SK-N-SH (cell line): ENCODE measurements around the gene TMEM127. TPM values are rescaled to one million over a fixed set of nuclear protein-coding genes. Genes with fewer than 3 reads are reported as not detected.

Experiments
- CTCF ChIA-PET: fragments of 300-600, 350-600 bp; formaldehyde crosslinking; extraction: SDS; loops from one replicate; lab custom pipeline; 2021; lab: Yijun Ruan, JAX
- POLR2A ChIA-PET: fragments of 350-600 bp; sonication (Branson Sonifier 250); formaldehyde crosslinking; extraction: SDS; loops from one replicate; lab custom pipeline; 2020; ENCODE audit warnings: antibody characterized with exemption, inconsistent platforms; lab: Yijun Ruan, JAX
- DNase-seq: peaks from one replicate; pipeline ENCODE4 v3.0.0; 2012
- H2AFZ ChIP-seq: fragments of 200-600 bp; sonication (generic); 2 replicates; pipeline ENCODE4 v1.8.1; 2016; ENCODE audit warnings: antibody characterized with exemption, mild to moderate bottlenecking, low read depth
- H3F3A ChIP-seq: fragments of 200-600 bp; sonication (generic); replicated peaks from 2 replicates; pipeline ENCODE3; 2016; ENCODE audit warnings: antibody characterized with exemption, mild to moderate bottlenecking; ENCODE audit not compliant: insufficient read depth
- H3K27ac ChIP-seq, 2 experiments: fragments of 200-500 bp in 1 of 2; fragments of 200-600 bp in 1 of 2; sonication (Bioruptor generic) in 1 of 2; sonication (generic), shearing (Covaris generic) in 1 of 2; 2 replicates each; pipeline versions ENCODE4 v1.5.1 to v1.6.1; 2014 to 2016; ENCODE audit warnings: low read depth in 2 of 2, inconsistent platforms in 1 of 2, low read length in 1 of 2, mild to moderate bottlenecking in 1 of 2, mixed read lengths in 1 of 2
- H3K27me3 ChIP-seq: fragments of 200-600 bp; sonication (generic), shearing (Covaris generic); 2 replicates; pipeline ENCODE4 v1.6.1; 2016; ENCODE audit warnings: mixed run types; ENCODE audit not compliant: insufficient read depth
- H3K36me3 ChIP-seq, 2 experiments: fragments of 200-500 bp in 1 of 2; fragments of 200-600 bp in 1 of 2; sonication (Bioruptor generic) in 1 of 2; sonication (generic) in 1 of 2; replicated peaks in 1 of 2; 2 replicates each; pipeline versions ENCODE3 to v1.5.1; 2014 to 2016; ENCODE audit warnings: low read length in 1 of 2, mild to moderate bottlenecking in 1 of 2; ENCODE audit not compliant: insufficient read depth in 2 of 2, control insufficient read depth in 1 of 2
- H3K4me1 ChIP-seq, 2 experiments: fragments of 200-500 bp in 1 of 2; fragments of 200-600 bp in 1 of 2; sonication (Bioruptor generic) in 1 of 2; sonication (generic), shearing (Covaris generic) in 1 of 2; 2 replicates each; pipeline versions ENCODE4 v1.5.1 to v1.6.1; 2014 to 2016; ENCODE audit warnings: low read depth in 1 of 2, low read length in 1 of 2, mixed run types in 1 of 2; ENCODE audit not compliant: insufficient read depth in 2 of 2, control insufficient read depth in 1 of 2
- H3K4me2 ChIP-seq: fragments of 200-600 bp; sonication (generic), shearing (Covaris generic); 2 replicates; pipeline ENCODE4 v1.6.1; 2017; ENCODE audit warnings: mixed run types
- H3K4me3 ChIP-seq, 2 experiments: fragments of 200-500 bp in 1 of 2; fragments of 200-600 bp in 1 of 2; sonication (Bioruptor generic) in 1 of 2; sonication (generic), shearing (Covaris generic) in 1 of 2; 2 replicates each; pipeline versions ENCODE4 v1.5.1 to v1.8.1; 2014 to 2016; ENCODE audit warnings: low read depth in 2 of 2, inconsistent platforms in 1 of 2, low read length in 1 of 2, mild to moderate bottlenecking in 1 of 2, mixed read lengths in 1 of 2, moderate library complexity in 1 of 2
- H3K79me2 ChIP-seq: fragments of 200-600 bp; sonication (generic); 2 replicates; pipeline ENCODE4 v1.8.1; 2017; ENCODE audit warnings: mild to moderate bottlenecking; ENCODE audit not compliant: insufficient read depth
- H3K9ac ChIP-seq: fragments of 200-600 bp; sonication (generic); 2 replicates; pipeline ENCODE4 v1.6.1; 2017; ENCODE audit warnings: mixed run types
- H3K9me2 ChIP-seq: fragments of 200-600 bp; sonication (generic); 2 replicates; pipeline ENCODE4 v1.6.1; 2017; ENCODE audit warnings: mixed run types
- H3K9me3 ChIP-seq: fragments of 200-600 bp; sonication (generic); 2 replicates; pipeline ENCODE4 v1.6.1; 2017; ENCODE audit warnings: mixed run types, mild to moderate bottlenecking, moderate library complexity
- H4K20me1 ChIP-seq: fragments of 200-600 bp; sonication (generic); 2 replicates; pipeline ENCODE4 v1.6.1; 2017; ENCODE audit warnings: mild to moderate bottlenecking, mixed run types; ENCODE audit not compliant: insufficient read depth
- EP300 ChIP-seq, 2 experiments: IDR thresholded peaks; 2 replicates each; pipeline versions ENCODE4 v1.4.0 to v1.6.1; 2012; ENCODE audit warnings: borderline replicate concordance in 1 of 2, low read depth in 1 of 2, low read length in 1 of 2
- FOSL2 ChIP-seq: IDR thresholded peaks from 2 replicates; pipeline ENCODE4 v1.4.0; 2012; ENCODE audit warnings: low read depth, mild to moderate bottlenecking, moderate library complexity, borderline replicate concordance
- FOXM1 ChIP-seq: IDR thresholded peaks from 2 replicates; pipeline ENCODE4 v1.4.0; 2012; ENCODE audit warnings: low read depth, mild to moderate bottlenecking
- MEF2A ChIP-seq: IDR thresholded peaks from 2 replicates; pipeline ENCODE4 v1.4.0; 2012; ENCODE audit warnings: low read depth, borderline replicate concordance
- NRF1 ChIP-seq: IDR thresholded peaks from 2 replicates; pipeline ENCODE4 v1.6.1; 2012; ENCODE audit warnings: low read depth, mild to moderate bottlenecking, low read length
- POLR2AphosphoS5 ChIP-seq: IDR thresholded peaks from 2 replicates; pipeline ENCODE4 v1.6.1; 2012; ENCODE audit warnings: low read depth, low read length
- RCOR1 ChIP-seq: fragments of 150-350 bp; IDR thresholded peaks from 2 replicates; pipeline ENCODE4 v1.6.1; 2017; ENCODE audit warnings: antibody characterized with exemption, low read length
- RXRA ChIP-seq: IDR thresholded peaks from 2 replicates; pipeline ENCODE4 v1.4.0; 2012; ENCODE audit warnings: low read depth, mild to moderate bottlenecking, borderline replicate concordance
- SIN3A ChIP-seq: IDR thresholded peaks from 2 replicates; pipeline ENCODE4 v1.6.1; 2012; ENCODE audit warnings: low read depth, mild to moderate bottlenecking, low read length, moderate library complexity, borderline replicate concordance
- SMC3 ChIP-seq: IDR thresholded peaks from 2 replicates; pipeline ENCODE4 v1.6.1; 2012; ENCODE audit warnings: low read depth, low read length, improper control_type of control experiment
- TAF1 ChIP-seq: IDR thresholded peaks from 2 replicates; pipeline ENCODE4 v1.6.1; 2012; ENCODE audit warnings: low read depth, mild to moderate bottlenecking, low read length, moderate library complexity, borderline replicate concordance
- TEAD4 ChIP-seq: IDR thresholded peaks from 2 replicates; pipeline ENCODE4 v1.4.0; 2012; ENCODE audit warnings: mild to moderate bottlenecking, borderline replicate concordance; ENCODE audit not compliant: insufficient read depth
- YY1 ChIP-seq: IDR thresholded peaks from 2 replicates; pipeline ENCODE4 v1.4.0; 2012; ENCODE audit warnings: low read depth, mild to moderate bottlenecking
- WGBS: methylation state at CpG from one replicate; pipeline ENCODE4 v1.1.6; 2017; ENCODE audit warnings: low lambda C conversion rate; 5-methylcytosine and 5-hydroxymethylcytosine counted together
- polyA plus RNA-seq, 3 experiments: library from polyadenylated mRNA; depleted of rRNA; stranded (reverse); fragments of >200 nt; gene quantifications; 2 replicates each; pipeline ENCODE4 v1.2.3, GENCODE V29; 2012
- TF ChIP-seq, protein P1 (sequence below): IDR thresholded peaks from 2 replicates; pipeline ENCODE4 v1.4.0; 2012; ENCODE audit warnings: low read depth
- TF ChIP-seq, protein P2 (sequence below): fragments of 150-350 bp; IDR thresholded peaks from 2 replicates; pipeline ENCODE4 v1.6.1; 2017; ENCODE audit warnings: antibody characterized with exemption, low read length, low read depth, borderline replicate concordance
- TF ChIP-seq, protein P3 (sequence below): IDR thresholded peaks from 2 replicates; pipeline ENCODE4; 2012

Gene TMEM127
- polyA plus RNA-seq, 1 of the 3 experiments (the other 2 are of a cell fraction) = 40.9 TPM

GRCh38 chr2:96239091-96239490, 26.7 kb downstream of the TMEM127 start:
- Histone ChIP-seq H3F3A (no peaks in the 10 kb centered on the region), H3K27ac (no peak overlapping the region), H3K4me2 (no peak overlapping the region), H3K9me3 (no peaks in the 10 kb centered on the region), H3K4me1 (no peaks in the 10 kb centered on the region; a peak in 1 of 4 replicates), H3K4me3 (no peak overlapping the region), H3K79me2 (no peaks in the 10 kb centered on the region), H4K20me1 (no peaks in the 10 kb centered on the region), H3K27me3 (no peaks in the 10 kb centered on the region), H3K9ac (no peak overlapping the region), H3K36me3 (no peaks in the 10 kb centered on the region), H2AFZ (no peak overlapping the region), H3K9me2 (no peaks in the 10 kb centered on the region)
- DNase-seq = no peak
- 73% methylated on average over 3 of the region's 3 CpGs for WGBS
- ChIA-PET POLR2A (no interaction called here), CTCF (interaction anchor here (1.0 to 1.3 kb wide), 2 partner anchors 12 to 315 kb away, joined by 3 to 4 read pairs; no protein-coding TSS in a partner anchor)
- TF ChIP-seq MEF2A (no peak), TAF1 (no peak), POLR2AphosphoS5 (no peak)
- TF ChIP-seq, protein P1, sequence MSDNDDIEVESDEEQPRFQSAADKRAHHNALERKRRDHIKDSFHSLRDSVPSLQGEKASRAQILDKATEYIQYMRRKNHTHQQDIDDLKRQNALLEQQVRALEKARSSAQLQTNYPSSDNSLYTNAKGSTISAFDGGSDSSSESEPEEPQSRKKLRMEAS = no peak

DNA sequence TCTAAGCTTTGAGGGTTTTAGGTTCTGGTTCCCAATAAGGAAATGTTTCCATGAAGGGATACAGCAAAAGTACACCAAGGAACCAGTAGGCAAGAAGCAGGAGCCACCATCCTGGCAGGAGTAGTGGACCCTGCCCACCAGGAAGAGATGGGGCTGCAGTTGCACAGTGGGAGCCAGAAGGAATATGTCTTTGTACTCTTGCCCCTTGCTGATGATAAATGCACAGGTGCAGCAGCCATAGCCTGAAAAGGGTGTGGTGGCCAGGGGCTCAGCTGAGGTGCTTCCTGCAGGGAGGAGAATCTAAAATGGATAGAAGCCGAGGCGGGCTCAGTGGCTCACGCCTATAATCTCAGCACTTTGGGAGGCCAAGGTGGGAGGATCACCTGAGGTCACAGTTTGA, 27.5 kb downstream of the TMEM127 start:
- Histone ChIP-seq H3K79me2 (no peaks in the 10 kb centered on the region), H3K27me3 (no peaks in the 10 kb centered on the region), H4K20me1 (no peaks in the 10 kb centered on the region), H3K36me3 (no peaks in the 10 kb centered on the region), H2AFZ (no peak overlapping the region), H3K9ac (no peak overlapping the region), H3K9me3 (no peaks in the 10 kb centered on the region), H3K9me2 (no peaks in the 10 kb centered on the region), H3K4me3 (no peak overlapping the region), H3F3A (no peaks in the 10 kb centered on the region), H3K27ac (no peak overlapping the region), H3K4me1 (no peaks in the 10 kb centered on the region; a peak in 1 of 4 replicates), H3K4me2 (no peak overlapping the region)
- DNase-seq = no peak
- POLR2A ChIA-PET = no interaction called here
- CTCF ChIA-PET = interaction anchor here (1.3 kb wide), 1 partner anchor 13 kb away, joined by 4 read pairs; no protein-coding TSS in a partner anchor
- WGBS = 100% methylated on average over 3 of the region's 3 CpGs
- TF ChIP-seq TEAD4 (no peak), SMC3 (no peak), RCOR1 (no peak), RXRA (no peak), SIN3A (no peak), YY1 (no peak), TAF1 (no peak), FOSL2 (no peak), FOXM1 (no peak), EP300 (IDR thresholded peaks at IDR 0.05; ENCODE audit: borderline replicate concordance in 1 of 2, low read depth in 1 of 2, low read length in 1 of 2) (no peak), POLR2AphosphoS5 (no peak), NRF1 (no peak)
- TF ChIP-seq, protein P1 = no peak
- TF ChIP-seq, protein P2, sequence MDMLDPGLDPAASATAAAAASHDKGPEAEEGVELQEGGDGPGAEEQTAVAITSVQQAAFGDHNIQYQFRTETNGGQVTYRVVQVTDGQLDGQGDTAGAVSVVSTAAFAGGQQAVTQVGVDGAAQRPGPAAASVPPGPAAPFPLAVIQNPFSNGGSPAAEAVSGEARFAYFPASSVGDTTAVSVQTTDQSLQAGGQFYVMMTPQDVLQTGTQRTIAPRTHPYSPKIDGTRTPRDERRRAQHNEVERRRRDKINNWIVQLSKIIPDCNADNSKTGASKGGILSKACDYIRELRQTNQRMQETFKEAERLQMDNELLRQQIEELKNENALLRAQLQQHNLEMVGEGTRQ = no peak
- TF ChIP-seq, protein P3, sequence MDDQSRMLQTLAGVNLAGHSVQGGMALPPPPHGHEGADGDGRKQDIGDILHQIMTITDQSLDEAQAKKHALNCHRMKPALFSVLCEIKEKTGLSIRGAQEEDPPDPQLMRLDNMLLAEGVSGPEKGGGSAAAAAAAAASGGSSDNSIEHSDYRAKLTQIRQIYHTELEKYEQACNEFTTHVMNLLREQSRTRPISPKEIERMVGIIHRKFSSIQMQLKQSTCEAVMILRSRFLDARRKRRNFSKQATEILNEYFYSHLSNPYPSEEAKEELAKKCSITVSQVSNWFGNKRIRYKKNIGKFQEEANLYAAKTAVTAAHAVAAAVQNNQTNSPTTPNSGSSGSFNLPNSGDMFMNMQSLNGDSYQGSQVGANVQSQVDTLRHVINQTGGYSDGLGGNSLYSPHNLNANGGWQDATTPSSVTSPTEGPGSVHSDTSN = no peak
